Astrocyte of the cerebellum (primary cell): ENCODE measurements around the gene FBXO28.

Experiments used
- DNase-seq: peaks from one replicate; pipeline ENCODE4 v3.0.0-alpha.2; 2011; ENCODE audit warnings: low read depth
- H3K4me3 ChIP-seq: 2 replicates; pipeline ENCODE4 v1.5.1; 2011; ENCODE audit warnings: mild to moderate bottlenecking, low read depth, low read length, moderate library complexity
- CTCF ChIP-seq: IDR thresholded peaks from 2 replicates; pipeline ENCODE4 v1.5.1; 2012; ENCODE audit warnings: low read length, low read depth, moderate library complexity, mild to moderate bottlenecking; ENCODE audit errors: missing control alignments
- in situ Hi-C: cut with HindIII; loops from 2 replicates; pipeline ENCODE4 v1.10.0; 2017; ENCODE audit warnings: low sequenced_read_pairs

The FBXO28 gene

GRCh38 chr1:224084867-224085266, 29.0 kb upstream of the FBXO28 start:
- DNase-seq, result no peak
- no peak for TF ChIP-seq CTCF
- in situ Hi-C loops, result no loop called here
- no peak overlapping the region for H3K4me3 ChIP-seq

- DNase-seq, result no peak
- in situ Hi-C loops, result no loop called here
- TF ChIP-seq CTCF, result no peak
These were observed 28.3 kb upstream of the FBXO28 start for GRCh38 chr1:224085421-224086108.

GRCh38 chr1:224087286-224087794, 26.6 kb upstream of the FBXO28 start:
- in situ Hi-C loops, result no loop called here
- TF ChIP-seq CTCF, result no peak
- H3K4me3 ChIP-seq, result no peak overlapping the region
- DNase-seq, result no peak

More at GRCh38 chr1:224085421-224086108, 28.3 kb upstream of the FBXO28 start:
- H3K4me3 ChIP-seq, result no peak overlapping the region

- in situ Hi-C loops, result no loop called here
- no peak for DNase-seq
- TF ChIP-seq CTCF, result no peak
- H3K4me3 ChIP-seq, result no peak overlapping the region
These were observed 24.3 kb upstream of the FBXO28 start for GRCh38 chr1:224089583-224089982.

GRCh38 chr1:224090116-224090515, 23.8 kb upstream of the FBXO28 start:
- DNase-seq, result no peak
- no peak overlapping the region for H3K4me3 ChIP-seq
- in situ Hi-C loops, result no loop called here
- no peak for TF ChIP-seq CTCF

- H3K4me3 ChIP-seq, result no peak overlapping the region
- in situ Hi-C loops, result no loop called here
- DNase-seq, result no peak
- no peak for TF ChIP-seq CTCF
These were observed 21.8 kb upstream of the FBXO28 start for GRCh38 chr1:224092111-224092510.
